NCI-H1048 (cell line): ENCODE results near the gene TMEM101.
"Not testable (repeated sequence)": the region's sequence is repeated elsewhere in the genome, so short reads cannot be mapped to it uniquely, and the experiment has no call there.

Experiments used
- DNase-seq: peaks from one replicate; lab custom pipeline; 2025; lab: John Stamatoyannopoulos, UW

The TMEM101 gene

GRCh38 chr17:43974382-43975266, 40.1 kb downstream of the TMEM101 start:
- DNase-seq, result no peak

- DNase-seq, result not testable (repeated sequence)
These were observed 42.1 kb downstream of the TMEM101 start for GRCh38 chr17:43972444-43973212.

DNA sequence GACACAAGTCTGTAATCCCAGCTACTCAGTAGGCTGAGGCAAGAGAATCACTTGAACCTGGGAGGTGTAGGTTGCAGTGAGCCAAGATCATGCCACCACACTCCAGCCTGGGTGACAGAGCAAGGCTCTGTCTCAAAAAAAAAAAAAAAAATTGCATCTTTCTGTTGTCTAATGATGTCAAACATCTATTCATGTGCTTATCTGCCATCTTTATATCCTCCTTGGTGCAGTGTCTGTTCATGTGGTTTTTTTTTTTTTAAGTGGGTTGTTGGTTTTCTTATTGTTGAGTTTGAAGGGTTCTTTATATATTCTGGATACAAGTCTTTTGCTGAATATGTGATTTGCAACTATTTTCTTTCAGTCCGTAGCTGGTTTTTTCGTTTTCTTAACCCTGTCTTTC, 43.3 kb downstream of the TMEM101 start:
- DNase-seq, result not testable (repeated sequence)

GRCh38 chr17:43970366-43970765, 44.4 kb downstream of the TMEM101 start:
- no peak for DNase-seq

GRCh38 chr17:43967251-43967875, 47.4 kb downstream of the TMEM101 start:
- DNase-seq, result no peak

- no peak for DNase-seq
These were observed 48.5 kb downstream of the TMEM101 start for GRCh38 chr17:43966276-43966675.

GRCh38 chr17:43962479-43962878, 52.3 kb downstream of the TMEM101 start:
- DNase-seq, result no peak

- DNase-seq, result no peak
These were observed 52.8 kb downstream of the TMEM101 start for GRCh38 chr17:43961954-43962353.

DNA sequence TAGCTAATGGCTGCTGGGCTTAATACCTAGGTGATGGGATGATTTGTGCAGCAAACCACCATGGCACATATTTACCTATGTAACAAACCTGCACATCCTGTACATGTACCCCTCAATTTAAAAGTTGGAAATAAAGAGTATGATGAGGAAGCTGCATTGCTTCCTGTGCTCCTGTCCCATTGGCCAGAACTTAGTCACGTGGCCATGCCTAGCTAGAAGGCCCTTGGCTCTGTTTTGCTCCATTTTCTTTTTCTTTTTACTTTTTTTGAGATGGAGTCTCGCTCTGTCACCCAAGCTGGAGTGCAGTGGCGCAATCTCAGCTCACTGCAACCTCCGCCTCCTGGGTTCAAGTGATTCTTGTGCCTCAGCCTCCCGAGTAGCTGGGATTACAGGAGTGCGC, 53.5 kb downstream of the TMEM101 start:
- not testable (repeated sequence) for DNase-seq
